Measurements from ENCODE around the gene TFDP2.

Gene TFDP2

DNA sequence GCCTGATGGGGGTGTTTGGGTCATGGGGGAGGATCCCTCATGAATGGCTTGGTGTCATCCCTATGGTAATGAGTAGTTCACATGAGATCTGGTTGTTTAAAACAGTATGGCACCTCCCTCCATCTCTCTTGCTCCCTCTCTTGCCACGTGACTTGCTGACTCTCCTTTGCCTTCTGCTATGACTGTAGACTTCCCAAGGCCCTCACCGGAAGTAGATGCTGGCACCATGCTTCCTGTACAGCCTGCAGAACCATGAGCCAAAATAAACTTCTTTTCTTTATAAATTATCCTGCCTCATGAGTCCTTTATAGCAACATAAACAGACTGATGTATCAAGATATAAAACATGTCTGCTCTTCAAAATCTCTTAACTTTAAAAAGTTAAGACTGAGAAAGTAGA lies 96.1 kb downstream of the TFDP2 start:
- no peak overlapping the region for H3K4me3 ChIP-seq (ENCODE audit: low read depth, low read length)
- DNase-seq (ENCODE audit: low read depth): no peak
- TF ChIP-seq, protein P1, sequence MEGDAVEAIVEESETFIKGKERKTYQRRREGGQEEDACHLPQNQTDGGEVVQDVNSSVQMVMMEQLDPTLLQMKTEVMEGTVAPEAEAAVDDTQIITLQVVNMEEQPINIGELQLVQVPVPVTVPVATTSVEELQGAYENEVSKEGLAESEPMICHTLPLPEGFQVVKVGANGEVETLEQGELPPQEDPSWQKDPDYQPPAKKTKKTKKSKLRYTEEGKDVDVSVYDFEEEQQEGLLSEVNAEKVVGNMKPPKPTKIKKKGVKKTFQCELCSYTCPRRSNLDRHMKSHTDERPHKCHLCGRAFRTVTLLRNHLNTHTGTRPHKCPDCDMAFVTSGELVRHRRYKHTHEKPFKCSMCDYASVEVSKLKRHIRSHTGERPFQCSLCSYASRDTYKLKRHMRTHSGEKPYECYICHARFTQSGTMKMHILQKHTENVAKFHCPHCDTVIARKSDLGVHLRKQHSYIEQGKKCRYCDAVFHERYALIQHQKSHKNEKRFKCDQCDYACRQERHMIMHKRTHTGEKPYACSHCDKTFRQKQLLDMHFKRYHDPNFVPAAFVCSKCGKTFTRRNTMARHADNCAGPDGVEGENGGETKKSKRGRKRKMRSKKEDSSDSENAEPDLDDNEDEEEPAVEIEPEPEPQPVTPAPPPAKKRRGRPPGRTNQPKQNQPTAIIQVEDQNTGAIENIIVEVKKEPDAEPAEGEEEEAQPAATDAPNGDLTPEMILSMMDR (IDR thresholded peaks at IDR 0.05; ENCODE audit: low read depth, low read length, missing control alignments): no peak

DNA sequence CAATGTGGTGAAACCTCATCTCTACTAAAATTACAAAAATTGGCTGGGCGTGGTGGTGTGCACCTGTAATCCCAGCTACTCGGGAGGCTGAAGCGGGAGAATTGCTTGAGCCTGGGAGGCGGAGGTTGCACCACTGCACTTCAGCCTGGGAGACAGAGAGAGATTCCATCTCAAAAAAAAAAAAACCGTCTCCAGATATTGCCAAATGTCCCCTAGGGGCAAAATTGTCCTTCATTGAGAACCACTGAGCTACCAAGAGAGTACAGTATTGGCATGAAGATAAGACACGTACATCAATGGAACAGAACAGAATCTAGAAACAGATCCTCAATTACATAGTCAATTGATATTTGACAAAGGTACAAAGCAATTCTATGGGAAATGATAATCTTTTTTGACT lies 98.0 kb downstream of the TFDP2 start:
- H3K4me3 ChIP-seq (ENCODE audit: low read depth, low read length): no peak overlapping the region
- TF ChIP-seq, protein P1 (IDR thresholded peaks at IDR 0.05; ENCODE audit: low read depth, low read length, missing control alignments): no peak
- DNase-seq (ENCODE audit: low read depth): no peak

DNA sequence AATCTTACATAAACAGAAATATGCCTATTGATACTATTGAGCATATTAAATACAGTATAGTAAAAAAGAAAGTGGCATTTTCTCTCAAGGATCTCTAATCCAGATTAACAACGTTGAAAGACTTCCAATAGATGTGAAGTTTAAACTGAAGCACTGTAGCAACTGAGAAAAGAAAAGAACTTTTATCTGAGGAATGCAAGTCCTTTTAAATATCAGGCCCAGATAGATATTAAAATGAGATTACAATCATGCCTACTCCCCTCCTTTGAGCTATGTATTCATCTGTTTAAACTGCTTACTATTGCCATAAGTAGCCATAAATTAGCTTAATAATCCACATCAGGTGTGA lies 102.3 kb downstream of the TFDP2 start:
- DNase-seq (ENCODE audit: low read depth): no peak
- TF ChIP-seq, protein P1 (IDR thresholded peaks at IDR 0.05; ENCODE audit: low read depth, low read length, missing control alignments): no peak
- H3K4me3 ChIP-seq (ENCODE audit: low read depth, low read length): no peak overlapping the region

DNA sequence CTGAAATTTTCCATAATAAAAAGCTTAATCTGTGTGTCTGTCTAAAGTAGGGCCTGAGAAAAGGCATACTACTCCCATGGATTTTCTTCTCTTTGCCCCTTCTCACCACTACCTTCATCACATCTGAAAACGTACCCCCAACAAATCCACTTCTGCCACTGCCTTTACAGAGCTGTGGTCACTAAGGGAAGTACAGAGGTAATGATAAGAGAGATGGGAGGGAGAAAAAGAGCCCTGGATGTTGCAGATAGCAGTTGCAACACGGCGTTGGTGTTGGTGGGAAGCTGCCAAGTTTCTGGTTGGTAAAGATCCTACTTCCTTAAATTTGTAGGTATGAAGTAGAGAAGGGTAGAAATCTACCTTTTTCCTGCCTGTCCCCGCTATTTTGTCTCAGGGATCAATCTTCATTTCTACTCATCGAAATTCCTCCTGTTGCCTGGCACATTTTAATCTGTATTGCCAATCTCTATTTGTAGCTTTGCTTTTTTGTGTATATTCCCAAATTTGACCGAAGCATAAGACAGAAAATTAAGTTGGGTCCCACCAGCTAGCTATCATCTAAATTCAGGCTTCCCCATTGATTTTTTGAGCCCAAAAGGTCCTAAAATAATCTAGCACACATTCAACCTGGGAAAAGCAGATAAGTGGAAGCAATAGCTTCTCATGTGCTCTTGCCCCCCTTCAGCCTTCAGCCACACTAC lies 102.9 kb downstream of the TFDP2 start:
- TF ChIP-seq, protein P1 (IDR thresholded peaks at IDR 0.05; ENCODE audit: low read depth, low read length, missing control alignments): no peak

DNA sequence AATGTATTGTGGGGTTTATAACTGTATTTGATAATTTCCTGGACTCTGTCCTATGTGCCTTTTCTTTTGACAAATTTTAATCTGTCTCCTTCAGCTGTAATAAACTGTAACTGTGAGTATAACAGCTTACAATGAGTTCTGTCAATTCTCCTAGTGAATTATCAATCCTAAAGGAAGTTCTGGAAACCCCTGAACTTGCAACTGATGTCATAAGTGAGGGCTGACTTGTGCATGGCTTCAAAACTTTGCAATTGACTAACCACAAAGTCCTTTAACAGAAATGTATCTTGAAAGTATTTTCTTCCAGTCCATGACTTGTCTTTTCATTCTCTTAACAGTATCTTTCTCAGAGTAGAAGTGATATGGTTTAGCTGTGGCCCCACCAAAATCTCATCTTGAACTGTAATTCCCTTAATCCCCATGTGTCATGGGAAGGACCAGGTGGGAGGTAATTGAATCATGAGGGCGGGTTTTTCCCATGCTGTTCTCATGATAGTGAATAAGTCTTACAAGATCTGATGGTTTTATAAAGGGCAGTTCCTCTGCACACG lies 108.3 kb downstream of the TFDP2 start:
- TF ChIP-seq, protein P1 (IDR thresholded peaks at IDR 0.05; ENCODE audit: low read depth, low read length, missing control alignments): no peak
- no peak for DNase-seq (ENCODE audit: low read depth)

More for the DNA sequence above, 102.9 kb downstream of the TFDP2 start:
- DNase-seq (ENCODE audit: low read depth): no peak
- no peak overlapping the region for H3K4me3 ChIP-seq (ENCODE audit: low read depth, low read length)

DNA sequence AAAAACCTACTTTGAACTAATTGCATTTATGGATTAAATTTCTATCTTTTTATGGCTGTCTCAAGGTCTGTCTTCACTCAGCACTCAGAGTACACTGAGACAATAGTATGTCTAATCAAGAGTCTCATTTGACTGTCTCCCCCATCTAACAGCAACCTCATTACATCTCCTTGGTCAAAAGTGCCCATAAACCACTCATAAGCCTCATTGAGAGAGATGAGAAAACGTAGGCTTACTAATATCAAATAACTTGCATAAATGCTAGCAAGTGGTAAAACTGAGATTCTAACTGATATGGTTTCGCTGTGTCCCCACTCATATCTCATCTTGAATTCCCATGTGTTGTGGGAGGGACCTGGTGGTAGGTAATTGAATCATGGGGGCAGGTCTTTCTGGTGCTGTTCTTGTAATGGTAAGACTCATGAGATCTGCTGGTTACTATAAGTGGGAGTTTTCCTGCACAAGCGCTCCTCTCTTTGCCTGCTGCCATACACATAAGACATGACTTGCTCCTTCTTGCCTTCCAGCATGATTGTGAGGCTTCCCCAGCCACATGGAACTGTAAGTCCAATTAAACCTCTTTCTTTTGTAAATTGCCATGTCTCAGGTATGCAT lies 113.9 kb downstream of the TFDP2 start:
- TF ChIP-seq, protein P1 (IDR thresholded peaks at IDR 0.05; ENCODE audit: low read depth, low read length, missing control alignments): no peak
- H3K4me3 ChIP-seq (ENCODE audit: low read depth, low read length): no peak overlapping the region
- DNase-seq (ENCODE audit: low read depth): no peak

More for the DNA sequence above, 108.3 kb downstream of the TFDP2 start:
- no peak overlapping the region for H3K4me3 ChIP-seq (ENCODE audit: low read depth, low read length)

All from GM12864 (cell line).